GM18526 (cell line): ENCODE results near the gene STRA8.

Source experiments
- POLR2A ChIP-seq: IDR thresholded peaks from 3 replicates; pipeline ENCODE4 v1.6.1; 2011; ENCODE audit not compliant: insufficient read length; ENCODE audit errors: extremely low read depth

Gene STRA8

GRCh38 chr7:135233570-135233969 lies at the start of gene STRA8:
STRA8 (plus strand) TSS chr7:135233838; CDS start chr7:135240525, 6,687 bp downstream.
- TF ChIP-seq POLR2A = no peak

- no peak for TF ChIP-seq POLR2A
Measured at GRCh38 chr7:135184254-135184841, 49.3 kb upstream of the STRA8 start.

- TF ChIP-seq POLR2A = no peak
Measured at GRCh38 chr7:135185471-135186260, 48.0 kb upstream of the STRA8 start.

DNA sequence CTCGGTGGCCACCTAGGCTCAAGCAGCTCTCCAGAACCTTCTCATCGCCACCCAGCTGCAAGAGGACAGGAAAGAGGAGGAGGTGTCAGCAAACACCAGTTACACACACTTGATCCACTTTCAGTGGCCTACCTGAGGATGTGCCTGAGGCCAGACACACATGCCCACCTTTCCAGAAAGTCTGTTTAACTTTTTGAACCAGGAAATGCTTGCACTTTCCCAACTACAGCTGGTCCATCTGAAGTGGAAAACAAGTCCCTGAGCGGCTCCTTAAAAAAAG lies 47.4 kb upstream of the STRA8 start:
- no peak for TF ChIP-seq POLR2A

DNA sequence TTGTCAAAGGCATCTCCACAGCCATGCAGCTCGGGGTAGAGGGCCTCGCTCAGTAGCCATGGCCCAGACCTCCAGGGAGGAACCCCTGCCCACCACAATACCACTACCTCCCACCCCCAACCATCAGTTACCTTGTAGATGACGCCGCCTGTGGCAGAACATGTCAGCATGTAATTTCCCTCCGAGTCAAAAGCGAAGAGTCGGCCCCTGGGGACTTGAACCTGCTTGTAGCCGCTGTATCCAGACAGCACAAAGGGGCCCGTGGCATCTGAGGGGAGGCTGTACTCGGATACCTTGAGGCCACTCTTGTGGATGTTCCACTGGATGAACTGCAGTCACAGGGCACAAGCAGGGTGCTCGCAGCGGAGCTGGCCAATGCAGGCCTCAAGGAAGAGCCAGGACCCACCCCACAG lies 46.8 kb upstream of the STRA8 start:
- peak; percentile 58 for TF ChIP-seq POLR2A

GRCh38 chr7:135188298-135188984 lies 45.2 kb upstream of the STRA8 start:
- TF ChIP-seq POLR2A = no peak

- no peak for TF ChIP-seq POLR2A
Measured at GRCh38 chr7:135189221-135189662, 44.4 kb upstream of the STRA8 start.

DNA sequence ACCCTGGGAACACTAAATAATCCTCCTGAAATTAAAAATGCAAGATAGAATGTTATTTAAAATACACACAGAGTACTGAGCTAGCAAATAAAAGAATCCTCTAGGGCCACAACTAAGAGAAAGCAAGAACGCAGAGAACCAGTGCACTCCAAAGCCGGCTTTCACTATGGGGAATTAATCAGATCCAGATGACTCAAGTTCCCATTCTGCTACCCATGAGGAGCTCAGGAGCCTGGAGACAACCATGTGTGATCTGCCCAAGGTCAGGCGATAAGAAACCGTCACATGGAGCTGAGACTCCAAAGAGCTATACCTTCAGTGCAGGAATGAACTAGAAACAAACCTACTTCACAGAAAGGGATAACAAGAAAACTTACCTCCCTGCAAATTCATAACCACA lies 43.7 kb upstream of the STRA8 start:
- TF ChIP-seq POLR2A = no peak

GRCh38 chr7:135190703-135191102 lies 42.9 kb upstream of the STRA8 start:
- no peak for TF ChIP-seq POLR2A

DNA sequence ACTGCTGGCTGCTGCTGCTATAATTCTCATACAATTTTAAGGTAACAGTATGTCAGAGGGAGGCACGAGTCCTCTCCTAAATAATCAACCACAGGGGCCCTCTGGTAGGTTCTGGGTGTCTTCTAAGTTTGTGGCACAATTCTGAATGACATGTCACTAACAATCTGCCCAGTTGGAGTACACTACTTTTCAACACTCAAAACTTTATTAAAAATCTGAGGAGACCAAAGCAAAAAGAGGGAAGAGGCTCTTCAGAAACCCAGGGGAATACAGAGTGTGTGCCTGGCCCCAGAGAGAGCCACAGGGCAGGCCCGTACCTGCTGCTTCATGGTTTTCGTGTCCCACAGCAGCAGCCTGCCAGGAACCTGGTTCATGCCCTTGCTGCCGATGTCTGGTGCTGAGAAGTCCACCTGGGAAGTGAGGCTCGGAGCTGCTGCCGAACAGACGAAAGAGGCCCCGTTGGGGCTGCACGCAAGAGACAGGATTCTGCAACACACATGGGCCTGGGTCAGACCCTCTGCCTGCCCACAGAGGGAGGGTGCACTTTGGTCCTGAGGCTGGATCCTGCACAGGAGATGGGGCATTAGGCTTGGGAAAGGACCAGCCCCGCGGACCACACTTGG lies 40.6 kb upstream of the STRA8 start:
- TF ChIP-seq POLR2A = no peak

- TF ChIP-seq POLR2A = no peak
Measured at GRCh38 chr7:135193615-135194081, 40.0 kb upstream of the STRA8 start.

GRCh38 chr7:135194494-135195095 lies 39.0 kb upstream of the STRA8 start:
- TF ChIP-seq POLR2A = no peak

DNA sequence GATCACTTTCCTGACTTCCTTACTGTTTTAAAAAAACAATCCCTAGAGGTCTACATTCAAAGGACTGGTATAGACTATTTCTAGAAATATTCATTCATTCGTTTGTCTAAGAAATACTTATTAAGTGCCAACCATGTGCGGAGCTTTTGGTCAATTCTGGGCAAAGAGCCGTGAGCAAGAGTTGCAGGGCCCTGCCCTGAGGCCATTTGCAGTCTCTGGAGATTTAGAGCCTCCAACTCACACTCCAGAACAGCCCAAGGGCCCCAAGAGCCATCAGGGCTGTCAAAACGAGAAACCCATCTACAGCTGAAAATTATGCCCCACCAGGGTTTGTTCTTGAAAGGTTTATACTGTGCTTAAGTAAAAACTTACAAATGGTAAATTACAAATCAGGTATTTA lies 38.5 kb upstream of the STRA8 start:
- TF ChIP-seq POLR2A = no peak

DNA sequence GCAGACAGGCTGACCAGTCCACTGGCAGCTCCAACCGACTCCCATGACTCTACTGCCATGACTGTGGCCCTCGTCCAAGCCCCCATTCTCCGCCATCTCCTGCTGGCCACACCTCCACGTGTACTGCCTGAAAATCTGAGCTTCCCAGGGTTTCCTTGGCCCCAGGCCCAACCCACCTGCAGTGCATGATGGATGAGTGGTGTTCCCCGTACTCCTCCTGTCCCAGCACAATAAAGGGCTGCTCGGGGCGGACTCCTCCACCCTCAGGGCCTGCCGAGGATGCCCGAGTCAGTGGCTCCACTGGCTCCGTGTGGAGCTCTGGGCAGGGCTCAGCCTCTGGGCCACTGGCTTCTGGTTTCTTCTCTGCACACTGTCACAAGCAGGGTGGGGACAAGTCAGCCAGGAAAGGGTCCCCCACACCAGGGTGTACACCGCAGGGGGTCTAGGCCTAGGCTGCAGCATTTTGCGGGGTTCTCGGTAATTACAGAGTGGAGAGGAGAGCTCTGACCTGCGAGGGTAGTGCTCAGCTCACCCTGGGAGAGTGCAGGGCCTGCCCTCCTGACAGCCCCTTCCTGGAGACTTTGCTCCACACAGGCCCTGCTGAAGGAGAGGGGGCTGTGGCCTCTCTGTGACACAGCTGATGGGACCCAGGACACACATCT lies 37.5 kb upstream of the STRA8 start:
- TF ChIP-seq POLR2A = no peak

GRCh38 chr7:135197343-135197742 lies 36.3 kb upstream of the STRA8 start:
- TF ChIP-seq POLR2A = no peak
